HCEC 1CT (cell line): Measurements from ENCODE around the gene NUDT16L1.

Experiments used
- DNase-seq: peaks from one replicate; pipeline ENCODE4 v3.0.0-alpha.2; 2017

Gene NUDT16L1

GRCh38 chr16:4664538-4665418 lies 28.6 kb upstream of the NUDT16L1 start:
- no peak for DNase-seq

- DNase-seq, result no peak
Observed at GRCh38 chr16:4666537-4667202, 26.7 kb upstream of the NUDT16L1 start.

GRCh38 chr16:4667203-4667963 lies 26.0 kb upstream of the NUDT16L1 start:
- DNase-seq, result no peak

- DNase-seq, result no peak
Observed at GRCh38 chr16:4668313-4668960, 24.9 kb upstream of the NUDT16L1 start.

GRCh38 chr16:4673387-4674046 lies 19.8 kb upstream of the NUDT16L1 start:
- DNase-seq, result no peak

- no peak for DNase-seq
Observed at GRCh38 chr16:4674926-4675530, 18.3 kb upstream of the NUDT16L1 start.

- no peak for DNase-seq
Observed at GRCh38 chr16:4675864-4676786, 17.2 kb upstream of the NUDT16L1 start.

GRCh38 chr16:4676831-4677230 lies 16.5 kb upstream of the NUDT16L1 start:
- no peak for DNase-seq

- no peak for DNase-seq
Observed at GRCh38 chr16:4677390-4677789, 16.0 kb upstream of the NUDT16L1 start.

- no peak for DNase-seq
Observed at GRCh38 chr16:4677994-4678393, 15.4 kb upstream of the NUDT16L1 start.

- DNase-seq, result no peak
Observed at GRCh38 chr16:4678596-4678995, 14.8 kb upstream of the NUDT16L1 start.

GRCh38 chr16:4679156-4679849 lies 14.1 kb upstream of the NUDT16L1 start:
- DNase-seq, result no peak

- DNase-seq, result no peak
Observed at GRCh38 chr16:4679850-4680636, 13.3 kb upstream of the NUDT16L1 start.

- no peak for DNase-seq
Observed at GRCh38 chr16:4680673-4681470, 12.5 kb upstream of the NUDT16L1 start.

- no peak for DNase-seq
Observed at GRCh38 chr16:4681471-4682083, 11.8 kb upstream of the NUDT16L1 start.

GRCh38 chr16:4682084-4682591 lies 11.2 kb upstream of the NUDT16L1 start:
- DNase-seq, result no peak

GRCh38 chr16:4682616-4683254 lies 10.6 kb upstream of the NUDT16L1 start:
- DNase-seq, result no peak
